Measurements from ENCODE around the gene MMP15. TPM values are rescaled to one million over a fixed set of nuclear protein-coding genes. Genes with fewer than 3 reads are reported as not detected.

Gene MMP15
- total and polyA plus RNA-seq, 2 of the 13 experiments (the other 11 are each of a cell fraction or from before 2014, with no cell fraction given): 35.2 to 44.9 TPM

DNA sequence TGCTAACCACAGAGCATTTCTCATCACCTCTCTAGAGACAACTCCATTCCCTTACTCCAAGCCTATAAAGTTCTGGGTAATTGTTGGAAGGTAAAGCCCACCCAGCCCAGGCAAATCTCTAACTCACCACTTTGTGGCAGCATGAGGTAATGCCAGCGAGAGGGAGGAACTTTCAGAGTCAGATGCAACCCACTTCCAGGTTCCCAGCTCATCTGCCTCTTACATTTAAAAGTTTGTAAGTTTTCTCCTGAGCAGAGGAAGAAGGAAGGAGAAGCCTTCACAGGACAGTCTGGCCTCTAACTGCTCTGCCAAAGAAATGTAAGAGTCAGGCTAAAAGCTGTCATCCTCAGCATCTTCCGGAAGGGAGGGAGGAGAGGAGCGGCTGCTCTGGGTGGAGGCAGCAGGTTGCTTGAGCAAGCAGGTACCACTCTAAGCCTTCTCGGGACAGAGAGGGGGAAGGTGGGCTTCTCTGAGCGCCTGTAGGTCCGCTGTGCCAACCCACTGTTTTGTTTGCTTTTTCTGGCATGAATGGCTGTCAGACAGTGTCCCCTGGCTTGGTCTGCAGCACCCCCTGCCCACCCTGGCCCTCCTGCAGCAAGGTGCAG is 26.1 kb upstream of the MMP15 start (continued):
- no peak for TF ChIP-seq THYN1 (CRISPR knock-in tag; IDR thresholded peaks at IDR 0.05; ENCODE audit: borderline replicate concordance, low read depth)
- no peak for TF ChIP-seq DNMT1 (CRISPR knock-in tag; IDR thresholded peaks at IDR 0.05)
- 0 out of 2 replicates have a peak, but pooled peaks have one; percentile 23 for TF ChIP-seq ZNF619 (CRISPR knock-in tag; IDR thresholded peaks at IDR 0.05)
- TF ChIP-seq ZNF713 (CRISPR knock-in tag; IDR thresholded peaks at IDR 0.05): no peak
- no peak for TF ChIP-seq ZSCAN12 (CRISPR knock-in tag; IDR thresholded peaks at IDR 0.05)
- no peak for TF ChIP-seq ZNF570 (CRISPR knock-in tag; IDR thresholded peaks at IDR 0.05; ENCODE audit: borderline replicate concordance)
- no peak for TF ChIP-seq ZNF160 (CRISPR knock-in tag; IDR thresholded peaks at IDR 0.05)
- TF ChIP-seq, protein P1, sequence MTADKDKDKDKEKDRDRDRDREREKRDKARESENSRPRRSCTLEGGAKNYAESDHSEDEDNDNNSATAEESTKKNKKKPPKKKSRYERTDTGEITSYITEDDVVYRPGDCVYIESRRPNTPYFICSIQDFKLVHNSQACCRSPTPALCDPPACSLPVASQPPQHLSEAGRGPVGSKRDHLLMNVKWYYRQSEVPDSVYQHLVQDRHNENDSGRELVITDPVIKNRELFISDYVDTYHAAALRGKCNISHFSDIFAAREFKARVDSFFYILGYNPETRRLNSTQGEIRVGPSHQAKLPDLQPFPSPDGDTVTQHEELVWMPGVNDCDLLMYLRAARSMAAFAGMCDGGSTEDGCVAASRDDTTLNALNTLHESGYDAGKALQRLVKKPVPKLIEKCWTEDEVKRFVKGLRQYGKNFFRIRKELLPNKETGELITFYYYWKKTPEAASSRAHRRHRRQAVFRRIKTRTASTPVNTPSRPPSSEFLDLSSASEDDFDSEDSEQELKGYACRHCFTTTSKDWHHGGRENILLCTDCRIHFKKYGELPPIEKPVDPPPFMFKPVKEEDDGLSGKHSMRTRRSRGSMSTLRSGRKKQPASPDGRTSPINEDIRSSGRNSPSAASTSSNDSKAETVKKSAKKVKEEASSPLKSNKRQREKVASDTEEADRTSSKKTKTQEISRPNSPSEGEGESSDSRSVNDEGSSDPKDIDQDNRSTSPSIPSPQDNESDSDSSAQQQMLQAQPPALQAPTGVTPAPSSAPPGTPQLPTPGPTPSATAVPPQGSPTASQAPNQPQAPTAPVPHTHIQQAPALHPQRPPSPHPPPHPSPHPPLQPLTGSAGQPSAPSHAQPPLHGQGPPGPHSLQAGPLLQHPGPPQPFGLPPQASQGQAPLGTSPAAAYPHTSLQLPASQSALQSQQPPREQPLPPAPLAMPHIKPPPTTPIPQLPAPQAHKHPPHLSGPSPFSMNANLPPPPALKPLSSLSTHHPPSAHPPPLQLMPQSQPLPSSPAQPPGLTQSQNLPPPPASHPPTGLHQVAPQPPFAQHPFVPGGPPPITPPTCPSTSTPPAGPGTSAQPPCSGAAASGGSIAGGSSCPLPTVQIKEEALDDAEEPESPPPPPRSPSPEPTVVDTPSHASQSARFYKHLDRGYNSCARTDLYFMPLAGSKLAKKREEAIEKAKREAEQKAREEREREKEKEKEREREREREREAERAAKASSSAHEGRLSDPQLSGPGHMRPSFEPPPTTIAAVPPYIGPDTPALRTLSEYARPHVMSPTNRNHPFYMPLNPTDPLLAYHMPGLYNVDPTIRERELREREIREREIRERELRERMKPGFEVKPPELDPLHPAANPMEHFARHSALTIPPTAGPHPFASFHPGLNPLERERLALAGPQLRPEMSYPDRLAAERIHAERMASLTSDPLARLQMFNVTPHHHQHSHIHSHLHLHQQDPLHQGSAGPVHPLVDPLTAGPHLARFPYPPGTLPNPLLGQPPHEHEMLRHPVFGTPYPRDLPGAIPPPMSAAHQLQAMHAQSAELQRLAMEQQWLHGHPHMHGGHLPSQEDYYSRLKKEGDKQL (CRISPR knock-in tag; IDR thresholded peaks at IDR 0.05; ENCODE audit: low read depth): no peak
- TF ChIP-seq IRF2 (CRISPR knock-in tag; IDR thresholded peaks at IDR 0.05): no peak
- TF ChIP-seq, protein P2, sequence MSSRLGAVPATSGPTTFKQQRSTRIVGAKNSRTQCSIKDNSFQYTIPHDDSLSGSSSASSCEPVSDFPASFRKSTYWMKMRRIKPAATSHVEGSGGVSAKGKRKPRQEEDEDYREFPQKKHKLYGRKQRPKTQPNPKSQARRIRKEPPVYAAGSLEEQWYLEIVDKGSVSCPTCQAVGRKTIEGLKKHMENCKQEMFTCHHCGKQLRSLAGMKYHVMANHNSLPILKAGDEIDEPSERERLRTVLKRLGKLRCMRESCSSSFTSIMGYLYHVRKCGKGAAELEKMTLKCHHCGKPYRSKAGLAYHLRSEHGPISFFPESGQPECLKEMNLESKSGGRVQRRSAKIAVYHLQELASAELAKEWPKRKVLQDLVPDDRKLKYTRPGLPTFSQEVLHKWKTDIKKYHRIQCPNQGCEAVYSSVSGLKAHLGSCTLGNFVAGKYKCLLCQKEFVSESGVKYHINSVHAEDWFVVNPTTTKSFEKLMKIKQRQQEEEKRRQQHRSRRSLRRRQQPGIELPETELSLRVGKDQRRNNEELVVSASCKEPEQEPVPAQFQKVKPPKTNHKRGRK (CRISPR knock-in tag; IDR thresholded peaks at IDR 0.05): no peak
- no peak for TF ChIP-seq MED13 (CRISPR knock-in tag; IDR thresholded peaks at IDR 0.05)
- TF ChIP-seq ZNF605 (CRISPR knock-in tag; IDR thresholded peaks at IDR 0.05): 0 out of 2 replicates have a peak, but pooled peaks have one; percentile 12
- TF ChIP-seq ETV5 (CRISPR knock-in tag; IDR thresholded peaks at IDR 0.05; ENCODE audit: borderline replicate concordance): 0 out of 2 replicates have a peak, but pooled peaks have one; percentile 10
- no peak for TF ChIP-seq KDM4B (CRISPR knock-in tag; IDR thresholded peaks at IDR 0.05)
- TF ChIP-seq ZNF83 (CRISPR knock-in tag; IDR thresholded peaks at IDR 0.05; ENCODE audit: borderline replicate concordance): no peak
- TF ChIP-seq RBFOX2 (IDR thresholded peaks at IDR 0.05; ENCODE audit: low read depth, low read length): no peak
- TF ChIP-seq ZNF768 (CRISPR knock-in tag; IDR thresholded peaks at IDR 0.05): no peak
- TF ChIP-seq ZKSCAN1 (IDR thresholded peaks at IDR 0.05; ENCODE audit: low read length): no peak
- no peak for TF ChIP-seq ZNF431 (CRISPR knock-in tag; IDR thresholded peaks at IDR 0.05; ENCODE audit: borderline replicate concordance, low read depth)
- no peak for TF ChIP-seq NFYC (CRISPR knock-in tag; IDR thresholded peaks at IDR 0.05)
- no peak for TF ChIP-seq ZFX (CRISPR knock-in tag; IDR thresholded peaks at IDR 0.05; ENCODE audit: low read depth)
- no peak for TF ChIP-seq ZNF326 (CRISPR knock-in tag; IDR thresholded peaks at IDR 0.05; ENCODE audit: borderline replicate concordance)
- TF ChIP-seq XRCC5 (optimal IDR thresholded peaks at IDR 0.05; ENCODE audit: low read length): no peak
- no peak for TF ChIP-seq HHEX (CRISPR knock-in tag; IDR thresholded peaks at IDR 0.05)
- no peak for TF ChIP-seq KAT8 (CRISPR knock-in tag; IDR thresholded peaks at IDR 0.05)
- TF ChIP-seq ISL2 (CRISPR knock-in tag; IDR thresholded peaks at IDR 0.05): no peak
- no peak for TF ChIP-seq SNAPC2 (CRISPR knock-in tag; IDR thresholded peaks at IDR 0.05)
- TF ChIP-seq IKZF1 (IDR thresholded peaks at IDR 0.05): no peak

Measured in HepG2 (cell line).